Eye (tissue), 1 donor: ENCODE measurements around the gene RSPRY1.
A peak's percentile ranks its signal among the peaks of the same experiment; 100 is the strongest.

Experiments
- DNase-seq: peaks from one replicate; pipeline ENCODE4 v3.0.0-alpha.2; 2015

RSPRY1 gene

GRCh38 chr16:57152096-57153093 lies 33.7 kb upstream of the RSPRY1 start:
- DNase-seq: no peak

DNA sequence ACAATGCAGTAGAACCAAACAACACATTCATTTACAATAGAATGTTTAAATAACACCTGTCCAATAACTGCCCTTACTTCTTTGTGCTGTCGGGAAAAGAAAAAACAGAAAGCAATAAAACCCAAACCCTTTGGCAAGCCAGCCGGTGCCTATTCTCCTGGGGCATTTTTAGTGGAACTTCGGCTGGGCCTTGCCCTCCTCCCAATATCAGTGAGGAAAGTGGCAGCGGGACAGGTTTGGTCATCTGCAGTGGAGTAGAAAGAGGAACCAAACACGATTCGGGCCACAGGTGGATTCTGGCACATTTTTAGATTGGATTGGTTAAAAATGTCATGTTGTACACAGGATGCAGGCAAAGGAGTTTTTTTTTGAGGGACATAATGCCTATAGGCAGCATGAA lies 32.3 kb upstream of the RSPRY1 start:
- no peak for DNase-seq

DNA sequence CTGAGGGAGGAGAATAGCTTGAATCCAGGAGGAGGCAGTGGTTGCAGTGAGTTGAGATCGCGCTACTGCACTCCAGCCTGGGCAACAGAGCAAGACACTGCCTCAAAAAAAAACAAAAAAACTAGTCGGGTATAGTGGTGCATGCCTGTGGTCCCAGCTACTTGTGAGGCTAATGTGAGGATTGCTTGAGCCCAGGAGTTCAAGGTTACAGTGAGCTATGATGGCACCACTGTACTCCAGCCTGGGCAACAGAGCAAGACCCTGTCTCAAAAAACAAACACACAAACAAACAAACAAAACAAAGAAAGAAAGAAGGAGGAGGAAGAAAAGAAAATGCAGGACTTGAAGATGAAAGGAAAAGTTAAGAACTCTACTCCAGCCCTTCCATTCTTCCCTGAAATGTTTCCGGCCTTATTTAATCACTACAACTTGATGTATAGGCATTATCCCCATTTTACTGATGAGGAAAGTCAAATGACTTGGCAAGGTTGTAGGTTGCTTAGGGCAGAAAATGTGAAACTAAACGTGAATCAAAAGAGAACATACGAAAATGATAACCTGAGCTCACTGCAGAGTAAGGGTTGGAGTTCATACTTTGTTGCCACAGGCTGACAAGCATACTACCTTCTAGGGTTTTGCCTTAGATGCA lies 30.3 kb upstream of the RSPRY1 start:
- no peak for DNase-seq

DNA sequence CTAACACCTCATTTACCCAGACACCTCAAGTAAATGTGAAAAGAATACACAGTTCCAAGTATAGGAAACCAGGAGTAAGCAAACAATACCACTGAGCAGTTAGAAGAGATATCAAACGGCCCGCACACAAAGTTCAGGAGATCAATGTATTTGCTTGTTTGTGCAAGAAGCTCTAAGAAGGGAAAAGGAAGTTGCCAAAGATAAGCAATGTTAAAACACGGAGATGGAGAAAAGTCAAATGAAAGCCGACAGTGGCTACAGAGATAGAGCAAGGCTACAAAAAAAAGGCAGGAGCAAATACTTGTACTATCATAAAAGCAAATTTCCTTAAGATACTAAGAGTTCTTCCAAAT lies 29.8 kb upstream of the RSPRY1 start:
- no peak for DNase-seq

- no peak for DNase-seq
These were observed 28.6 kb upstream of the RSPRY1 start for GRCh38 chr16:57157533-57157932.

DNA sequence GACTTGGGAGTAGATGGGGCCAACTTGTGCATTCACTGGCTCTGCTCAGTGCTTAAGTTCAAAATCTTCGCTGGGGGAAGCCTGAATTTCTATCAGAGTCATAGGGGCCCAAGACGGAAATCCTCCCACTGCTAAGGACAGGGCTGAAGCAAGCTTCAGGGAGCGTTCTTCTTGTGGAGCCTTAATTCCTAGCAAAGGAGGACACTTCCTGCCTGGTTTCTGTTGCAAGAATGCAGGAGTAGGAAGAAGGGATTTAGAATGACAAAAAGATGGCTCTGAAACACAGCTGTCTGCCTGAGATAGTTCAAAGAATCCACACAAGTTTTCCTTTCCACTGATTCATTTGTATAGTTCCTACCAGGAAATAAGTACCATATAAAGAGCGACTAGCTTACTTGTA lies 26.7 kb upstream of the RSPRY1 start:
- DNase-seq: no peak

GRCh38 chr16:57163842-57164241 lies 22.3 kb upstream of the RSPRY1 start:
- DNase-seq: no peak

- DNase-seq: no peak
These were observed 20.6 kb upstream of the RSPRY1 start for GRCh38 chr16:57165483-57165882.

GRCh38 chr16:57165938-57166337 lies 20.2 kb upstream of the RSPRY1 start:
- DNase-seq: no peak

DNA sequence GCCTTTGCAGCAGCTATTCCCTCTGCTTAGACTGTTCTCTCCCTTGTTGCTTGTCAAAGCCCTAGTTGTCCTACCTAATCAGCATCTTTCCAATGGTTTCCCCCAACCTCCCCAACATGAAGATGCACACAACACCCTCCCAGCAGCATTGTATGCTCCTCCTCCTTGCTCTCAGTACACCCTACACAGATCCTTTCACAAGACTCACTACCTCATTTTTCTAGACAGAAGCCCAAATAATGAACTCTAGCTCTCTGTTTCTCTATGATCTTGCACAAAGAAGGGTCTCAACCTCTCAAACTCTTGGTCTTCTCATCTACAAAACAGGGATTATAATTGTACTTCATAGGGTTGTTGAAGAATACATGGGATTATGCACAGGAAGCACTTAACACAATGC lies 19.7 kb upstream of the RSPRY1 start:
- DNase-seq: no peak

DNA sequence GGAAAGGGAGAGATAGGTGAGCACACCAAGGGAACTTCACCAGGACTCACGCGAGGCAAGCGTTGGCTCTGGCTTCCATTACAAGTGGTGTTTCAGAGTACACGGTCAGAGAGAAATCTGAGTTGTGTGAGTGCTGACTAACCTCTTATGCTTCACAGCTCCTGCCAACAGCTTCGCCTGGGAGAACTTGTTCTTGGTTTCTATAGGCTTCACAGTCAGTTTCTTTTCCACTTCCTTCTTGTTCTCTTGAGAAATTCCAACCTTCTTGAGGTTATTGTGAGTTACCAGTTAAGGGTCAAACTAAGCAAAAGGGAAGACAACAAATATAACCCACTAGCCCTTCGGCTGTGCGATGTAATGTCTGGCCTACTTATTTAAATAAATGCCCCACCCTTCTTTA lies 19.2 kb upstream of the RSPRY1 start:
- no peak for DNase-seq

GRCh38 chr16:57167538-57167937 lies 18.6 kb upstream of the RSPRY1 start:
- DNase-seq: no peak

DNA sequence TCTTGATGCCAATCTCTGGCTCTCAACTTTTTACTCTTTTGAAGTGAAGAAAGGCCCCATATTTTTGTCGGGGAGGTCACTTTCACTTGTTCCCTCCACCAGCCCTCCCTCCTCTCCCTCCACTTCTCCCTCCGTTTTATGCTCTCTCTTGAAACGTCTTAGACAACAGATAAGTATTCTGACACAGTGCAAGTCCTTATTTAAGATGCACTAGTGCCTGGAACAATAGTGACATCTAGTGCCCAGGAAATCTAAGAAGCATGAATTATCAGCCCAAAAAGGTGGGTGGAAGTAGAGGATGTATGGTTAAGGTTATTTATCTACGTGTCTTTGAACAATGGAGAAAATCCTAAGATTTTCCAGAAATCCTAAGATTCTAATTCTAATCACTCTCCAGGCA lies 18.2 kb upstream of the RSPRY1 start:
- peak; percentile 83 for DNase-seq

DNA sequence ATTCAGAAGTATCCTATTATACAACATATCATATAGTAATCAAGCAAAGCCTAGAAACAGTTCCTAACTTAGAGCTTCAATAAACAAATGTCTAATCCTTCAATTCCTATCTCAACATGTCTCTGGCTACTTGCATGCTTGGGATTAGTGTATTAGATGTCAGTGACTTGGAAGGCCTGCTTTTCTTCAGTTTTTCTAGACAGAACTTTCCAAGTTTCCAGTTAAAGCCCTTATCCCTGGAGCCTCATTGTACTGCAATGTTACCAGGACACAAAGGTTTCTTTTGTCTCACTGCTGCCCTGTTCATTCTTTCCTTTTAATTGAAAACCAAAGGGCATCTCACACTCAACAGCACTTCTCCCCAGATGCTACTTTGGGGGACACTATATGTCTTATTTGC lies 16.8 kb upstream of the RSPRY1 start:
- DNase-seq: no peak

DNA sequence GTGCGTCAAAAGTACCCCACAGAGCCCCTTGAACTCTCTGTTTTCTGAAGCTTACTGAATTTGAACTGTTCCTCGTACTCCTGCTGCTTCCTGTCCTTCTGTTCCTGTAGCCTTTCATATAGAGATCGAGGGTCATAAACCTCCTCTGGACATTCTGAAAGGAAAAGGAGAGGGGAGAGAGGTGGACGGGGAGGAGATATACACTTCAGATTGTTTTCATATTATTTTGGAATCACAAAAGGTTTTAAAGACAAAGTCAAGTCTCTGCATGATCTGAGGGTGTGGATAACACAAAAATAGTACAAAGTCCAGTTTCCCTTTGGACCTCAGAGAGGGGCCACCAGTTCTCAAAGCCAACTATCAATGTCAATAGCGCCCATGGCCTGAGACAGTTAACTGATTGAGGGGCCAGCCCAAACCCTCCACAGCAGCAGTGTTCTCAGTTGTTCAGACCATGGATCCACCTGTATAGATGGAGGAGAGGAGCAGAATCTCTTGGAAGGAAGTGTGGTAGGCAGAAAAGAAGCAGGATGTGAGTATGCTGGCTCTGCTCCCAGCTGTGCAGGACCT lies 13.3 kb upstream of the RSPRY1 start:
- DNase-seq: no peak

DNA sequence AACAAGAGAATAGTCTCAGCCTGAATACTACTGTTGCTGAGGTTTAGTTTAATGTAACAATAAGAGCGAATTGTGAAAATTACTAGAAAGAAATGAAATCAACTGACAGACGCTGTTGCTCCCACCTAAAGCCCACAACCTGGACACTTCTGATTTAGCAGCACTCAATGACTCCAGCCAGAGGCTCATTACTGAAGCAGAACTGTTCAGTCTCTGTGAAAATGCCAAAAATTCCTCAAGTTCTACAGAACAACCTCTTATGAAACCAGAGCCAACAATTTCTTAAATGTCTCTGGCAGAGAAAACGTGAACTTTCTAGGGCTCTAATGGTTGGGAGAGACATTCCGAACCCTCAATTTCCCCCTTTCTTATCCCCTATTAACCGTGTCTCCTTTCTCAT lies 10.2 kb upstream of the RSPRY1 start:
- DNase-seq: no peak

DNA sequence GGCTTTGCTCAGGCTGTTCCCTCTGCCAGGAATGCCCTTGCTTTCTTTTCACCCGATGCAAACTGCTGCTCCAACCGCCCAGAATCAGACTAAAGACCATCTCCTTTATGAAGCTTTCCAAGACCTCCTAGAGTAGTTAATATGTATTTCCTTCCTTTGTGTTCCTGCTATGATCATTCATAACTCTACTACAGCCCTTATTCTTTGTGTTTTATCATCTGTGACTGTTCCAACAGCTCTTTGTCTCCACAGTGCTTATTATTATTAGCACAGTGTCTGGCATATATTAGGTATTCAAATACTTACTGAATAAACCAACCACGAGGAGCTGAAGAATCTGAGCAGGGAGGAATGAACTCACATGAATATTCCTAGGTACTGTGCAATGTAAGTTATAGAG lies 7.9 kb upstream of the RSPRY1 start:
- DNase-seq: no peak

- DNase-seq: no peak
These were observed 7.3 kb upstream of the RSPRY1 start for GRCh38 chr16:57178793-57179212.

DNA sequence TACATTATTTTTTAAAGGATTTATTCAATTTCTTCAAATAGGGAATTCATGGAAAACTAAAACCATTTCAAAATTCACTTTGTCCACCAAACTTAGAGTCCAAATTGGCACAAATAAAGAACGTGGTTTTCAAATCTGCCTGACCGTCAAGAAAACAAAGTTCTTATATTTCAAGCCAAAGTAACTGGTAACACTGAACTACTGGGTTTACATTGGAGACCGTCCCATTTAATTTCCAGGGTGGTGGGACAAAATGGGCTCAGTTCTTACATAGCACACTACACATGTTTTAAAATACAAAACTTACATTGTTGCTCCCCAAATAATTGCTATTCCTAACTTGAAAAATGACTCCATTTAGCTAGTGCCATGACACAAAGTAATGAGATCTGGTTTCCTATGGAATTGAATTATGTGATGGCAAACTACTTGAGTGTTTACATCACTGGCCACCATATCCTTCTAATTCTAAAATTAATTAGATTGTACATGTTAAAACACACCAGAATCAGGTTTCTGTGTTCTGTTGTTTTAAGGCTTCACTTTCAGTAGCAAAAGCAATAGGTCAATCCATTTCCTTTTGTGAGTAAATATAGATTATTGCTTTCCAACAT lies 6.8 kb upstream of the RSPRY1 start:
- no peak for DNase-seq

DNA sequence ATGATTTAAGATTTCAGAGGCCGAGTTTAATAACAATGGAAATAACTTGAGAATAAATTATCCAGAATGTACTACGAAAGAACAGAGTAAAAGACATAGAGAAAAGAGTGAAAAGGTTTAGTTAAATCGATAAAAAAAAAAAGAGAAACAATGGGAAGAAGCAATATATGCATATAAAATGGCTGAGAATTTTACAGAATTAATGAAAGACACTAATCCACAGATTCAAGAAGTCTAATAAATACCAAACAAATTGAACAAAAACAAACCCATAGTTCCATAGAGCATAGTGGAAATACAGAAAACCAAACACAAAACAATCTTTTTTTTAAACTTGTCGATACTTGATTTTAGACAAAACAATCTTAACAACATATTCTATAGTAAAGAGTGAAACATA lies 2.0 kb upstream of the RSPRY1 start:
- DNase-seq: no peak

- no peak for DNase-seq
These were observed 1.2 kb upstream of the RSPRY1 start for GRCh38 chr16:57184887-57185445.

DNA sequence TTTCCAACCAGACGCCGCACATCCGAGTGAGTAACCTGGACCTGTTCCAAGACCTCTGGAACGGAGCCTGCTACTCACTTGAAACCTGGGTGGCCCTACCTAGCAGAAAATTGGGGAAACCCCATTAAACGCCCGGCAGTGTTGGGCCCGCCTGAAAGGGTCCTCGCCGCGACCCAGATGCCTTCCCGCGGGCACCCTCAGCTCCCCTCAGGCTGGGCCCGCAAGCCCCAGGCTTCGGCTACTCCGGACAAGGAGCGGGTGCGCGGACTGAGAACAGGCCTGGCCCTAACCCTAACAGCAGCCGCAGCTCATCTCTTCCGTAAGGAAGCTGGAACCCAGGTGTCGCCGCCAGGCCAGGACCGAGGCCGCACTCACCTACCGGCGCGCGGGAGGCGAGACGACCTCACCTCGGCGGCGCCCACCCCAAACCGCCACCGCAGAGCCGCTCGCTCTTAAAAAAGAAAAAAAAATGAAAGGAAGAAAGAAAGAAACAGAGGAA lies 634 bp upstream of the RSPRY1 start:
- peak; percentile 74 for DNase-seq
